Measurements from ENCODE around the gene ASXL3. TPM values are rescaled to one million over a fixed set of nuclear protein-coding genes. Genes with fewer than 3 reads are reported as not detected.

The ASXL3 gene
- total RNA-seq, 1 donor from 2014 or later = 4.3 TPM

GRCh38 chr18:33644494-33644893 is 66.5 kb downstream of the ASXL3 start:
- intact Hi-C loops (cut with micrococcal nuclease) = no loop called here
- DNase-seq (no peak), ATAC-seq (no peak)

GRCh38 chr18:33647365-33647764 is 69.3 kb downstream of the ASXL3 start:
- ATAC-seq = no peak
- intact Hi-C loops (cut with micrococcal nuclease) = no loop called here
- DNase-seq = no peak

GRCh38 chr18:33652635-33653034 is 74.6 kb downstream of the ASXL3 start:
- DNase-seq (no peak), ATAC-seq (no peak)
- intact Hi-C loops (cut with micrococcal nuclease) = no loop called here

GRCh38 chr18:33653231-33653630 is 75.2 kb downstream of the ASXL3 start:
- DNase-seq = no peak
- intact Hi-C loops (cut with micrococcal nuclease) = no loop called here
- no peak for ATAC-seq

- intact Hi-C loops (cut with micrococcal nuclease) = no loop called here
- no peak for ATAC-seq
Observed at GRCh38 chr18:33656889-33657448, 79.0 kb downstream of the ASXL3 start.

GRCh38 chr18:33660696-33661310 is 82.8 kb downstream of the ASXL3 start:
- no peak for DNase-seq
- ATAC-seq = no peak
- intact Hi-C loops (cut with micrococcal nuclease) = no loop called here

More at GRCh38 chr18:33656889-33657448, 79.0 kb downstream of the ASXL3 start:
- DNase-seq = no peak

- DNase-seq (no peak), ATAC-seq (no peak)
- intact Hi-C loops (cut with micrococcal nuclease) = no loop called here
Observed at GRCh38 chr18:33664241-33664874, 86.3 kb downstream of the ASXL3 start.

GRCh38 chr18:33665187-33665586 is 87.2 kb downstream of the ASXL3 start:
- DNase-seq = no peak
- intact Hi-C loops (cut with micrococcal nuclease) = no loop called here
- ATAC-seq = no peak

GRCh38 chr18:33665641-33666040 is 87.6 kb downstream of the ASXL3 start:
- DNase-seq (no peak), ATAC-seq (no peak)
- intact Hi-C loops (cut with micrococcal nuclease) = no loop called here

- intact Hi-C loops (cut with micrococcal nuclease) = no loop called here
- DNase-seq = no peak
- no peak for ATAC-seq
Observed at GRCh38 chr18:33666915-33667314, 88.9 kb downstream of the ASXL3 start.

GRCh38 chr18:33669589-33669988 is 91.6 kb downstream of the ASXL3 start:
- no peak for DNase-seq
- ATAC-seq = no peak
- intact Hi-C loops (cut with micrococcal nuclease) = no loop called here

GRCh38 chr18:33670029-33670428 is 92.0 kb downstream of the ASXL3 start:
- no peak for ATAC-seq
- no peak for DNase-seq

GRCh38 chr18:33673689-33674088 is 95.7 kb downstream of the ASXL3 start:
- no peak for ATAC-seq
- intact Hi-C loops (cut with micrococcal nuclease) = no loop called here
- DNase-seq = no peak

More at GRCh38 chr18:33670029-33670428, 92.0 kb downstream of the ASXL3 start:
- intact Hi-C loops (cut with micrococcal nuclease) = no loop called here

- ATAC-seq (no peak), DNase-seq (no peak)
- intact Hi-C loops (cut with micrococcal nuclease) = no loop called here
Observed at GRCh38 chr18:33676593-33676992, 98.6 kb downstream of the ASXL3 start.

- intact Hi-C loops (cut with micrococcal nuclease) = no loop called here
- DNase-seq (no peak), ATAC-seq (no peak)
Observed at GRCh38 chr18:33677891-33678290, 99.9 kb downstream of the ASXL3 start.

- DNase-seq = no peak
- no peak for ATAC-seq
- intact Hi-C loops (cut with micrococcal nuclease) = no loop called here
Observed at GRCh38 chr18:33682436-33682835, 104.4 kb downstream of the ASXL3 start.

- DNase-seq (no peak), ATAC-seq (no peak)
- intact Hi-C loops (cut with micrococcal nuclease) = no loop called here
Observed at GRCh38 chr18:33694593-33694992, 116.6 kb downstream of the ASXL3 start.

- intact Hi-C loops (cut with micrococcal nuclease) = no loop called here
Observed at GRCh38 chr18:33696332-33697162, 118.5 kb downstream of the ASXL3 start.

GRCh38 chr18:33697498-33697897 is 119.5 kb downstream of the ASXL3 start:
- DNase-seq (no peak), ATAC-seq (no peak)
- intact Hi-C loops (cut with micrococcal nuclease) = no loop called here

More at GRCh38 chr18:33696332-33697162, 118.5 kb downstream of the ASXL3 start:
- ATAC-seq = no peak
- DNase-seq = no peak

GRCh38 chr18:33699372-33699771 is 121.4 kb downstream of the ASXL3 start:
- DNase-seq = no peak
- ATAC-seq = no peak
- intact Hi-C loops (cut with micrococcal nuclease) = no loop called here
